Right lobe of liver (tissue), 4 donors: ENCODE data around the gene RABEP1.

Experiments
- CTCF ChIP-seq, 4 donors: fragments of 200-600 bp in 3 of 4; fragments of 450-650 bp in 1 of 4; IDR thresholded peaks; one replicate each; pipeline versions ENCODE4 v1.5.1 to v1.8.0; 2016 to 2022; ENCODE audit warnings: antibody characterized with exemption in 4 of 4, mild to moderate bottlenecking in 2 of 4
- POLR2A ChIP-seq: fragments of 450-650 bp; IDR thresholded peaks from one replicate; pipeline ENCODE4 v1.6.1; 2017; ENCODE audit warnings: antibody characterized with exemption, mild to moderate bottlenecking
- donor health status: DM: no; HTN: no; CAD: no.
- donor health status: DM: no; HTN: no; CAD: no.
- donor health status: DM: no; HTN: yes; CAD: no.

GRCh38 chr17:5297245-5297644 lies 15.2 kb downstream of the RABEP1 start:
- TF ChIP-seq POLR2A, result no peak
- peak in 1 of 4 donors; percentile 7 for TF ChIP-seq CTCF (IDR thresholded peaks at IDR 0.05)
